IMR-90 (cell line): ENCODE measurements around the gene BEST1.

Experiments
- CEBPB ChIP-seq: IDR thresholded peaks from 2 replicates; pipeline ENCODE4 v1.6.1; 2012; ENCODE audit warnings: low read depth, low read length, improper control_type of control experiment
- CHD1 ChIP-seq: IDR thresholded peaks from 2 replicates; pipeline ENCODE4 v1.6.1; 2012; ENCODE audit warnings: low read depth, low read length, improper control_type of control experiment
- ELK1 ChIP-seq: fragments of 150-350 bp; IDR thresholded peaks from 2 replicates; pipeline ENCODE4 v1.6.1; 2016; ENCODE audit warnings: low read depth, mild to moderate bottlenecking, low read length, moderate library complexity, borderline replicate concordance
- NFE2L2 ChIP-seq: fragments of 150-350 bp; IDR thresholded peaks from 2 replicates; pipeline ENCODE4 v1.6.1; 2016; ENCODE audit warnings: low read depth, mild to moderate bottlenecking, low read length
- RAD21 ChIP-seq: IDR thresholded peaks from 2 replicates; pipeline ENCODE4 v1.6.1; 2012; ENCODE audit warnings: low read length, improper control_type of control experiment
- TF ChIP-seq, protein P1 (sequence below): conservative IDR thresholded peaks from 2 replicates; pipeline ENCODE4 v1.5.1; 2012; ENCODE audit warnings: mild to moderate bottlenecking, low read depth, low read length, improper control_type of control experiment

- TF ChIP-seq RAD21, result no peak
- no peak for TF ChIP-seq ELK1
- TF ChIP-seq, protein P1, sequence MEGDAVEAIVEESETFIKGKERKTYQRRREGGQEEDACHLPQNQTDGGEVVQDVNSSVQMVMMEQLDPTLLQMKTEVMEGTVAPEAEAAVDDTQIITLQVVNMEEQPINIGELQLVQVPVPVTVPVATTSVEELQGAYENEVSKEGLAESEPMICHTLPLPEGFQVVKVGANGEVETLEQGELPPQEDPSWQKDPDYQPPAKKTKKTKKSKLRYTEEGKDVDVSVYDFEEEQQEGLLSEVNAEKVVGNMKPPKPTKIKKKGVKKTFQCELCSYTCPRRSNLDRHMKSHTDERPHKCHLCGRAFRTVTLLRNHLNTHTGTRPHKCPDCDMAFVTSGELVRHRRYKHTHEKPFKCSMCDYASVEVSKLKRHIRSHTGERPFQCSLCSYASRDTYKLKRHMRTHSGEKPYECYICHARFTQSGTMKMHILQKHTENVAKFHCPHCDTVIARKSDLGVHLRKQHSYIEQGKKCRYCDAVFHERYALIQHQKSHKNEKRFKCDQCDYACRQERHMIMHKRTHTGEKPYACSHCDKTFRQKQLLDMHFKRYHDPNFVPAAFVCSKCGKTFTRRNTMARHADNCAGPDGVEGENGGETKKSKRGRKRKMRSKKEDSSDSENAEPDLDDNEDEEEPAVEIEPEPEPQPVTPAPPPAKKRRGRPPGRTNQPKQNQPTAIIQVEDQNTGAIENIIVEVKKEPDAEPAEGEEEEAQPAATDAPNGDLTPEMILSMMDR, result no peak
- TF ChIP-seq CEBPB, result no peak
- no peak for TF ChIP-seq CHD1
- TF ChIP-seq NFE2L2, result no peak
Observed at GRCh38 chr11:61913699-61914395, 36.3 kb upstream of the BEST1 start.
